A549 (cell line): ENCODE data around the gene HLA-E.

Experiments
- CHD4 ChIP-seq: fragments of 200-600 bp; sonication (generic); IDR thresholded peaks from 2 replicates; pipeline ENCODE4 v1.6.1; 2016; ENCODE audit warnings: antibody characterized with exemption, mild to moderate bottlenecking, borderline replicate concordance
- JUN ChIP-seq, 2 experiments: fragments of >200 bp; sonication (Bioruptor Twin); formaldehyde crosslinking; IDR thresholded peaks; 2 replicates in 1 of 2; 3 replicates in 1 of 2; pipeline ENCODE4 v1.6.1; 2016 to 2017
- KDM1A ChIP-seq: fragments of 200-600 bp; sonication (generic); IDR thresholded peaks from 2 replicates; pipeline ENCODE4 v1.6.1; 2016; ENCODE audit warnings: low read depth, mild to moderate bottlenecking
- MAFK ChIP-seq: fragments of 450-650 bp; IDR thresholded peaks from 2 replicates; pipeline ENCODE4 v1.6.1; 2014; ENCODE audit not compliant: partially characterized antibody
- TF ChIP-seq, protein P1 (sequence below): fragments of >200 bp; sonication (Bioruptor Twin); formaldehyde crosslinking; IDR thresholded peaks from 3 replicates; pipeline ENCODE4 v1.5.1; 2016
- TF ChIP-seq, protein P2 (sequence below): IDR thresholded peaks from 2 replicates; pipeline ENCODE4 v1.6.1; 2012

DNA sequence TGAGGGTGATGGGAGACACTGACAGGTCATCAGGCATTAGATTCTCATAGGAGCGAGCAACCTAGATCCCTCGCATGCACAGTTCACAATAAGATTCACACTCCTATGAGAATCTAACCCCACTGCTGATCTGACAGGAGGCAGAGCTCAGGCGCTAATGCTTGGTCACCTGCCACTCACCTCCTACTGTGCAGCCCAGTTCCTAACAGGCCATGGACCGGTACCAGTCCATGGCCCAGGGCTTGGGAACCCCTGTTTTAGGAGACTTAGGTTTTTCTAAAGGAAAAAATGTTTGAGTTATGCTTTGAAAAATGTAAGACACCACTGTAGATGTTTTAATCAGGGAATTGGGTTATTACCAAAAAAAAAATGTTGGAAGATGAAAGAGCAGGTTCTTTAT lies 6.7 kb downstream of the HLA-E start:
- TF ChIP-seq MAFK (no peak), KDM1A (no peak), JUN (IDR thresholded peaks at IDR 0.05) (no peak), CHD4 (no peak)
- TF ChIP-seq, protein P1, sequence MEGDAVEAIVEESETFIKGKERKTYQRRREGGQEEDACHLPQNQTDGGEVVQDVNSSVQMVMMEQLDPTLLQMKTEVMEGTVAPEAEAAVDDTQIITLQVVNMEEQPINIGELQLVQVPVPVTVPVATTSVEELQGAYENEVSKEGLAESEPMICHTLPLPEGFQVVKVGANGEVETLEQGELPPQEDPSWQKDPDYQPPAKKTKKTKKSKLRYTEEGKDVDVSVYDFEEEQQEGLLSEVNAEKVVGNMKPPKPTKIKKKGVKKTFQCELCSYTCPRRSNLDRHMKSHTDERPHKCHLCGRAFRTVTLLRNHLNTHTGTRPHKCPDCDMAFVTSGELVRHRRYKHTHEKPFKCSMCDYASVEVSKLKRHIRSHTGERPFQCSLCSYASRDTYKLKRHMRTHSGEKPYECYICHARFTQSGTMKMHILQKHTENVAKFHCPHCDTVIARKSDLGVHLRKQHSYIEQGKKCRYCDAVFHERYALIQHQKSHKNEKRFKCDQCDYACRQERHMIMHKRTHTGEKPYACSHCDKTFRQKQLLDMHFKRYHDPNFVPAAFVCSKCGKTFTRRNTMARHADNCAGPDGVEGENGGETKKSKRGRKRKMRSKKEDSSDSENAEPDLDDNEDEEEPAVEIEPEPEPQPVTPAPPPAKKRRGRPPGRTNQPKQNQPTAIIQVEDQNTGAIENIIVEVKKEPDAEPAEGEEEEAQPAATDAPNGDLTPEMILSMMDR, result no peak
- TF ChIP-seq, protein P2, sequence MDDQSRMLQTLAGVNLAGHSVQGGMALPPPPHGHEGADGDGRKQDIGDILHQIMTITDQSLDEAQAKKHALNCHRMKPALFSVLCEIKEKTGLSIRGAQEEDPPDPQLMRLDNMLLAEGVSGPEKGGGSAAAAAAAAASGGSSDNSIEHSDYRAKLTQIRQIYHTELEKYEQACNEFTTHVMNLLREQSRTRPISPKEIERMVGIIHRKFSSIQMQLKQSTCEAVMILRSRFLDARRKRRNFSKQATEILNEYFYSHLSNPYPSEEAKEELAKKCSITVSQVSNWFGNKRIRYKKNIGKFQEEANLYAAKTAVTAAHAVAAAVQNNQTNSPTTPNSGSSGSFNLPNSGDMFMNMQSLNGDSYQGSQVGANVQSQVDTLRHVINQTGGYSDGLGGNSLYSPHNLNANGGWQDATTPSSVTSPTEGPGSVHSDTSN, result no peak
